CD4-positive, CD25-positive, alpha-beta regulatory T cell (primary cell): ENCODE measurements around the gene PRKAB1. TPM values are rescaled to one million over a fixed set of nuclear protein-coding genes. Genes with fewer than 3 reads are reported as not detected.
A peak's percentile ranks its signal among the peaks of the same experiment; 100 is the strongest.
"Not testable (repeated sequence)": the region's sequence is repeated elsewhere in the genome, so short reads cannot be mapped to it uniquely, and the experiment has no call there.

Experiments used
- ATAC-seq, 2 donors: fragments of 150-1000 bp; cut with Tn5 transposase; one replicate each; pipeline ENCODE4 v1.10.0; 2021; ENCODE audit warnings: low read depth in 2 of 2, moderate number of reproducible peaks in 2 of 2, moderate library complexity in 1 of 2
- DNase-seq, 3 donors: peaks; one replicate each; pipeline versions ENCODE4 v3.0.0 to v3.0.0-alpha.2; 2012 to 2022; ENCODE audit warnings: mixed read lengths in 1 of 3
- H3K27ac ChIP-seq: one replicate; pipeline ENCODE4 v1.7.0; 2013; ENCODE audit warnings: mild to moderate bottlenecking, low read length; ENCODE audit not compliant: insufficient read depth, poor library complexity, severe bottlenecking
- H3K27me3 ChIP-seq: one replicate; pipeline ENCODE4 v1.7.0; 2013; ENCODE audit warnings: low read length; ENCODE audit not compliant: control insufficient read depth, insufficient read depth
- H3K36me3 ChIP-seq: one replicate; pipeline ENCODE4 v1.7.0; 2013; ENCODE audit warnings: mild to moderate bottlenecking, low read length, moderate library complexity; ENCODE audit not compliant: control insufficient read depth, insufficient read depth
- H3K4me1 ChIP-seq: 2 replicates; pipeline ENCODE4 v1.7.0; 2013; ENCODE audit warnings: mild to moderate bottlenecking, low read length; ENCODE audit not compliant: insufficient read depth, control insufficient read depth, poor library complexity, severe bottlenecking
- H3K4me3 ChIP-seq: one replicate; pipeline ENCODE4 v1.7.0; 2013; ENCODE audit warnings: low read depth, mild to moderate bottlenecking, low read length, moderate library complexity
- H3K9me3 ChIP-seq, 2 experiments: 1 replicate in 1 of 2; 2 replicates in 1 of 2; pipeline ENCODE4 v1.7.0; 2013; ENCODE audit warnings: low read length in 2 of 2, mild to moderate bottlenecking in 1 of 2, moderate library complexity in 1 of 2; ENCODE audit not compliant: control insufficient read depth in 2 of 2
- H3K27ac Mint-ChIP-seq, 3 donors: one replicate each; pipeline ENCODE4 v1.8.0; 2020 to 2022; ENCODE audit warnings: mild to moderate bottlenecking in 3 of 3, mixed read lengths in 3 of 3, moderate library complexity in 2 of 3
- H3K27me3 Mint-ChIP-seq: one replicate; pipeline ENCODE4 v1.8.0; 2022; ENCODE audit warnings: mild to moderate bottlenecking, mixed read lengths
- H3K36me3 Mint-ChIP-seq: one replicate; pipeline ENCODE4 v1.8.0; 2020; ENCODE audit warnings: mixed read lengths
- H3K4me1 Mint-ChIP-seq, 4 donors: one replicate each; pipeline ENCODE4 v1.8.0; 2020 to 2022; ENCODE audit warnings: mixed read lengths in 4 of 4, mild to moderate bottlenecking in 1 of 4
- H3K4me3 Mint-ChIP-seq, 4 donors: one replicate each; pipeline ENCODE4 v1.8.0; 2020 to 2022; ENCODE audit warnings: mild to moderate bottlenecking in 4 of 4, mixed read lengths in 4 of 4, moderate library complexity in 3 of 4
- H3K9me3 Mint-ChIP-seq, 7 donors: one replicate each; pipeline ENCODE4 v1.8.0; 2020 to 2022; ENCODE audit warnings: mixed read lengths in 7 of 7, mild to moderate bottlenecking in 3 of 7, moderate library complexity in 2 of 7
- polyA plus RNA-seq, 4 donors: library from polyadenylated mRNA; unstranded; fragments of 300-500 nt; fragmentation: Illumina TruSeq; gene quantifications; one replicate each; pipeline ENCODE4 v1.2.3, GENCODE V29; 2021
- total RNA-seq: library from RNA; stranded (reverse); gene quantifications from one replicate; pipeline ENCODE4 v1.2.3, GENCODE V29; 2022

PRKAB1 gene
- total and polyA plus RNA-seq, 5 donors from 2014 or later: 23.5 to 66.2 (median 50.7) TPM

DNA sequence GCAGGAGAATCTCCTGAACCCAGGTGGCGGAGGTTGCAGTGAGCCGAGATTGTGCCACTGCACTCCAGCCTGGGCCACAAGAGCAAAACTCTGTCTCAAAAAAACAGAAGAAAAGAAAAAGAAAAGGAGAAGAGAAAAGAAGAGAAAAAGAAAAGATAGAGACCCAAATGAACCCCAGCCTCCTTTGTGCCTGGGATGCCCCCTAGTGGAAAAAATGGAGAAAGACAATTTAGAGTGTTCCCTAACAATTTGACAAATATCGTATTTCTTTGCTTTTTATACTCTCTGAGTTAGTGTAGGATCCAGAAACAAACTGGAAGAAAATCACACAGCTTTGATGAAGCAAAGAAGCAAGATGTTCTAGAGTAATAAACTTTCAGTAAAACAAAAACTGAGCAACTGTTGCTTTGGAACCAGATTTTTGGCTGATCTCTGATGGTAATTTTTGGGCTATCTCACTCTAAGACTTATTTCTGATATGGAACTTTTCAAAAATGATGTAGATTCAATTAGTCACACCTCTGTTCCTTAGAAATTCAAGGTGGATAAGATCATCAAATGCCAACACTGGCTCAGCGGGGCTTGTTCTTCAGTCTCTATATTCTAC, 18.6 kb upstream of the PRKAB1 start:
- Histone ChIP-seq H3K36me3 (no peaks in the 10 kb centered on the region), H3K27ac (no peak overlapping the region), H3K4me3 (no peak overlapping the region), H3K27me3 (peaks cover 2% of the 10 kb centered on the region), H3K9me3 (peaks cover 11 to 14% of the 10 kb centered on the region in 2 experiments), H3K4me1 (no peaks in the 10 kb centered on the region)
- DNase-seq (peak in 1 of 3 donors; percentile 11), ATAC-seq (no peak)
- H3K4me1 Mint-ChIP-seq: no peaks in the 10 kb centered on the region
- H3K27ac Mint-ChIP-seq: no peak overlapping the region
- no peak overlapping the region for H3K4me3 Mint-ChIP-seq
- H3K36me3 Mint-ChIP-seq: no peaks in the 10 kb centered on the region
- H3K9me3 Mint-ChIP-seq: peaks cover 0 to 20% (median 2%) of the 10 kb centered on the region in 7 donors
- peaks cover 21% of the 10 kb centered on the region for H3K27me3 Mint-ChIP-seq

- H3K9me3 ChIP-seq: peaks cover 11 to 14% of the 10 kb centered on the region in 2 experiments
- H3K27ac Mint-ChIP-seq: no peak overlapping the region
- no peak for ATAC-seq
These were observed 15.3 kb upstream of the PRKAB1 start for GRCh38 chr12:119652665-119653064.

DNA sequence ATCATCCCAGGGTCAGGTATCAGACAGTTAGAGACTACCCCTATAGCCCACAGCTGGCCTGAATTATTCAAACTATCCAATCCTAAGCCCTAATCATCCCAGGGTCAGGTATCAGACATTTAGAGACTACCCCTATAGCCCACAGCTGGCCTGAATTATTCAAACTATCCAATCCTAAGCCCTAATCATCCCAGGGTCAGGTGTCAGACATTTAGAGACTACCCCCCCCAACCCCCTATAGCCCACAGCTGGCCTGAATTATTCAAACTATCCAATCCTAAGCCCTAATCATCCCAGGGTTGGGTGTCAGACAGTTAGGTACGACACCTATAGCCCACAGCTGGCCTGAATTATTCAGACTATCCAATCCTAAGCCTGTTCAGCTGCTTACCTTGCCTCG, 10.9 kb upstream of the PRKAB1 start:
- ATAC-seq, H3K27me3 ChIP-seq, H3K4me3 Mint-ChIP-seq, H3K4me1 Mint-ChIP-seq, DNase-seq, H3K36me3 ChIP-seq, H3K27ac ChIP-seq, H3K36me3 Mint-ChIP-seq, H3K27ac Mint-ChIP-seq, H3K4me1 ChIP-seq, H3K4me3 ChIP-seq: not testable (repeated sequence)
- H3K9me3 Mint-ChIP-seq: peaks cover 0 to 17% (median 2%) of the 10 kb centered on the region in 7 donors
- peaks cover 20% of the 10 kb centered on the region for H3K27me3 Mint-ChIP-seq
- peaks cover 11 to 14% of the 10 kb centered on the region in 2 experiments for H3K9me3 ChIP-seq

More at GRCh38 chr12:119652665-119653064, 15.3 kb upstream of the PRKAB1 start:
- no peak overlapping the region for H3K4me3 ChIP-seq
- no peak overlapping the region for H3K27ac ChIP-seq
- Mint-ChIP-seq H3K36me3 (no peaks in the 10 kb centered on the region), H3K9me3 (peaks cover 0 to 17% (median 3%) of the 10 kb centered on the region in 7 donors), H3K27me3 (peaks cover 18% of the 10 kb centered on the region), H3K4me3 (no peak overlapping the region), H3K4me1 (no peaks in the 10 kb centered on the region)
- no peaks in the 10 kb centered on the region for H3K4me1 ChIP-seq
- H3K36me3 ChIP-seq: no peaks in the 10 kb centered on the region
- H3K27me3 ChIP-seq: no peaks in the 10 kb centered on the region
- no peak for DNase-seq

GRCh38 chr12:119658166-119658565, 9.8 kb upstream of the PRKAB1 start:
- not testable (repeated sequence) for H3K27ac ChIP-seq, H3K9me3 ChIP-seq, ATAC-seq, H3K4me1 ChIP-seq, H3K27ac Mint-ChIP-seq, H3K4me1 Mint-ChIP-seq, H3K4me3 Mint-ChIP-seq, H3K4me3 ChIP-seq, H3K36me3 Mint-ChIP-seq, H3K36me3 ChIP-seq, DNase-seq, H3K27me3 ChIP-seq
- Mint-ChIP-seq H3K9me3 (peaks cover 0 to 12% (median 2%) of the 10 kb centered on the region in 7 donors), H3K27me3 (peaks cover 22% of the 10 kb centered on the region)

DNA sequence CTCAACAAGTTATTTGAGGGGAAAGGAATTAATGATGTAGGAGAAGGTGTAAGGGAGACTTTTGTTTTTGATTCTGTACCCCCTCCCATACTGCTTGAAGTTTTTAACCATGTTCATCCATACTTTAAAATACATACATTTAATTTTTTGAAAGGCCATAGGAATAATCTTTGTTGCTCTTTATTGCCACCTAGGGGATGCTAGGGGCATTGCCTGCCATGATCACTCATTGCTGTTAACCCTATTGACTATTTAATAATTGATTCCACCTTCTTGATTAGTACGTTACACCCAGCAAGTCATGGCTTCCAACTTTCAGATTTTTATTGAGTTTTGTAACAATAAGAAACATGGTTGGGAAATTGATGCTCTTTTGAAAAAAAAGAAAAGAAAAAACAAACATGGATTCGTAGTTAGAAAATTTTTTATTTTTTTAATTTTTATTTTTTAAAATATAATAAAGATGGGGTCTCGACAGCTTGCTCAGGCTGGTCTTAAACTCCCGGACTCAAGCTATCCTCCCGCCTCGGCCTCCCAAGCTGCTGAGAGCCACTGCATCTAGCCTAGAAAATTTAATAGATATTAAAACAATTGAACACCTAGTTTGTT, 8.5 kb upstream of the PRKAB1 start:
- Histone ChIP-seq H3K27ac (no peak overlapping the region), H3K9me3 (no peaks in the 10 kb centered on the region), H3K4me1 (no peaks in the 10 kb centered on the region), H3K36me3 (no peaks in the 10 kb centered on the region), H3K4me3 (no peak overlapping the region), H3K27me3 (peaks cover 3% of the 10 kb centered on the region)
- H3K4me3 Mint-ChIP-seq: no peak overlapping the region
- DNase-seq (peak; percentile 36 to 55 (median 49)), ATAC-seq (peak in 1 of 2 donors; percentile 63)
- no peaks in the 10 kb centered on the region for H3K4me1 Mint-ChIP-seq
- peaks cover 25% of the 10 kb centered on the region for H3K27me3 Mint-ChIP-seq
- H3K27ac Mint-ChIP-seq: no peak overlapping the region
- peaks cover 0 to 3% (median 0%) of the 10 kb centered on the region in 7 donors for H3K9me3 Mint-ChIP-seq
- no peaks in the 10 kb centered on the region for H3K36me3 Mint-ChIP-seq

DNA sequence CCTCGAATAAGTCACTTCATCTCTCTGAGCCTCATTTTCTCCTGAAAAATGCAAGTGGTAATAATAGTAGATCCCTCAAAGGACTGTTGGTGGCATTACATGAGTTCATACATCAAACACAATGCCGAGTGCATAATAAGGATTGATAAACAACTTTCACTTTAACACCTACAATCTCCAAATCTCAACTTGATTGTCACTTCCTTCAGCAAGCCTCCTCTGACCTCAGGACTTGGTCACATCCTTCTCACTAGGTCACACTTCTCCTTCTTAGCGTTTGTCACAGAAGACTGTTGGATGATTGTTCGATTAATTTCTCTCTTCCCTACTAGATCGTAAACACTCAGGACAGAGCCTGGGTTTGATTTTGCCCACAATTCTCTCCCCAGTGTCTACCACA, 7.9 kb upstream of the PRKAB1 start:
- H3K27ac Mint-ChIP-seq: no peak overlapping the region
- ATAC-seq (no peak), DNase-seq (no peak)
- Histone ChIP-seq H3K36me3 (no peaks in the 10 kb centered on the region), H3K27ac (no peak overlapping the region), H3K4me1 (no peaks in the 10 kb centered on the region), H3K4me3 (no peak overlapping the region), H3K9me3 (no peaks in the 10 kb centered on the region), H3K27me3 (peaks cover 3% of the 10 kb centered on the region)
- H3K36me3 Mint-ChIP-seq: no peaks in the 10 kb centered on the region
- no peaks in the 10 kb centered on the region for H3K4me1 Mint-ChIP-seq
- peaks cover 27% of the 10 kb centered on the region for H3K27me3 Mint-ChIP-seq
- no peak overlapping the region for H3K4me3 Mint-ChIP-seq
- peaks cover 0 to 3% (median 0%) of the 10 kb centered on the region in 7 donors for H3K9me3 Mint-ChIP-seq

DNA sequence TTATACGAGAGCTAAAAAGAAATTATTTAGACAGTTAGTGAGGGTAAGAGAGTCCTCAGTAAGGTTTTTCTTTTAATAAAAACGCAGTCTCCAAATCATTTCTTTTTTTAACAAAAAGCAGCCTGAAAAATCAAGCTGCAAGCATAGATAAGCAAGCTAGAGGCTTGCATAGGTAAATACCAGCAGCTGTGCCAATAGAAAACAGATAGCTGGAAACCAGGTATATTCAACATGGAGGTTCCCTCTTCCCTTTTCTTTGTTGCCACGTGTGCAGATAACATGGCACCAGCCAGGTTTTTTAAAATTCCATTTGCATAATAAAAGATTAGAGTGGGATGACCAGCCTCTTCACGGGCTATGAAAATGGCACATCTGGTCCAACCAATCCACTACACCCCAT, 6.1 kb upstream of the PRKAB1 start:
- no peak overlapping the region for H3K4me3 ChIP-seq
- ATAC-seq: no peak
- H3K9me3 ChIP-seq: no peaks in the 10 kb centered on the region
- Mint-ChIP-seq H3K9me3 (peaks cover 0 to 3% (median 0%) of the 10 kb centered on the region in 7 donors), H3K27ac (no peak overlapping the region), H3K36me3 (no peaks in the 10 kb centered on the region), H3K27me3 (peaks cover 27% of the 10 kb centered on the region), H3K4me3 (peak overlapping the region in 1 of 4 donors; percentile 43), H3K4me1 (peaks cover 1 to 11% (median 6%) of the 10 kb centered on the region in 4 donors)
- no peak for DNase-seq
- H3K4me1 ChIP-seq: peaks cover 6% of the 10 kb centered on the region
- peaks cover 3% of the 10 kb centered on the region for H3K27me3 ChIP-seq
- no peaks in the 10 kb centered on the region for H3K36me3 ChIP-seq
- no peak overlapping the region for H3K27ac ChIP-seq

GRCh38 chr12:119664642-119665041, 3.3 kb upstream of the PRKAB1 start:
- ATAC-seq (no peak), DNase-seq (no peak)
- Mint-ChIP-seq H3K27ac (no peak overlapping the region), H3K9me3 (no peaks in the 10 kb centered on the region), H3K27me3 (peaks cover 21% of the 10 kb centered on the region), H3K4me3 (peak overlapping the region in 1 of 4 donors; percentile 71), H3K36me3 (peaks cover 3% of the 10 kb centered on the region), H3K4me1 (peaks cover 7 to 32% (median 17%) of the 10 kb centered on the region in 4 donors)
- Histone ChIP-seq H3K9me3 (no peaks in the 10 kb centered on the region), H3K27me3 (peaks cover 3% of the 10 kb centered on the region), H3K36me3 (no peaks in the 10 kb centered on the region), H3K4me1 (peaks cover 27% of the 10 kb centered on the region), H3K27ac (no peak overlapping the region), H3K4me3 (no peak overlapping the region)
